Gastrocnemius medialis (tissue), 4 donors: ENCODE results near the gene SSBP3.

ENCODE experiments used
- POLR2A ChIP-seq, 2 donors: fragments of 450-650 bp; IDR thresholded peaks; one replicate each; pipeline ENCODE4 v1.6.1; 2017; ENCODE audit warnings: antibody characterized with exemption in 2 of 2, mild to moderate bottlenecking in 2 of 2, moderate library complexity in 2 of 2
- TF ChIP-seq, protein P1 (sequence below), 5 experiments: fragments of 450-650 bp in 3 of 5; fragments of 200-600 bp in 2 of 5; sonication (generic) in 2 of 5; IDR thresholded peaks in 4 of 5; conservative IDR thresholded peaks in 1 of 5; 1 replicate in 4 of 5; 2 replicates in 1 of 5; pipeline ENCODE4 v1.5.1; 2016 to 2019; ENCODE audit warnings: antibody characterized with exemption in 5 of 5, mild to moderate bottlenecking in 3 of 5, moderate library complexity in 3 of 5

DNA sequence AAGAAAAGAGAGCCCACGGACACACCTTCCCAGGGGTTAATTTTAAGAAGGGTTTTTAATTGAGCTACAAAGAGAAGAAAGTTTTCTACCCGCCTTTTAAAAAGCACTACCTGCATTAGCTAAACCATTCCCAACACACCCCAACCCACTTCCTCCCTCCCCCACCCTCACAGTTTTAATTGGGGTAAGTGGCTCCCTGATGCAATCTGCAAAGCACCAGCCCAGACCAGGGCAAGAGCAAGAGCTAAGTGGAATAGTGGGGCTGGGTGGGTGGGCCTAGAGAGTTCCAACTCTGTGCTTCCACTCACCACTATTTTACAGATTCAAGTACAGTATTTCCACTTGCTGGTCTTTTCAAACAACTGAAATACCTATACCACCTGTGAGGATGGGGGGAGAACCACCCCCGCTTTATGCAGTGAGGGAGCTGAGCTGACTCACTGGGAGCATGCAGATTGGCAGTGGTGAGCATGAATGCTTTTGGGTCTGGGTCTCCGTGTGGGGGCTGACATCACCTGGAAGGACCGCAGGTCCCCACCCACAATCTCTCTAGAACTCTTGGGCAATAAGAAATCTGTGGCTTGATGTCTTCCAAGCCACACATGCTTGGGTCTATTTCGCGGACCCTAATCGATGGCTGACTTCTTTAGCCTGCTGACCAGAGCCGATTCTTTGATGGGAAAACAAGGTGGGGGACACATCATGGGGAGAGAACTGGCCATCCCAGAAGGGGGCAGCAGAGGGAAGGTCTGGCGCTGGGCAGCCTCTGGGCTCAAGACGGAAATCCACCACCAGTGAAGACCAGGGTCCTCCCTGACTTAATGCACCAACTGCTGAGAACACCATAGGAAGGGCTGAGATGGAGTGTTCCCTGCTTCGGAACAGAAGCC lies 95.5 kb downstream of the SSBP3 start:
- no peak for TF ChIP-seq POLR2A (IDR thresholded peaks at IDR 0.05)
- TF ChIP-seq, protein P1, sequence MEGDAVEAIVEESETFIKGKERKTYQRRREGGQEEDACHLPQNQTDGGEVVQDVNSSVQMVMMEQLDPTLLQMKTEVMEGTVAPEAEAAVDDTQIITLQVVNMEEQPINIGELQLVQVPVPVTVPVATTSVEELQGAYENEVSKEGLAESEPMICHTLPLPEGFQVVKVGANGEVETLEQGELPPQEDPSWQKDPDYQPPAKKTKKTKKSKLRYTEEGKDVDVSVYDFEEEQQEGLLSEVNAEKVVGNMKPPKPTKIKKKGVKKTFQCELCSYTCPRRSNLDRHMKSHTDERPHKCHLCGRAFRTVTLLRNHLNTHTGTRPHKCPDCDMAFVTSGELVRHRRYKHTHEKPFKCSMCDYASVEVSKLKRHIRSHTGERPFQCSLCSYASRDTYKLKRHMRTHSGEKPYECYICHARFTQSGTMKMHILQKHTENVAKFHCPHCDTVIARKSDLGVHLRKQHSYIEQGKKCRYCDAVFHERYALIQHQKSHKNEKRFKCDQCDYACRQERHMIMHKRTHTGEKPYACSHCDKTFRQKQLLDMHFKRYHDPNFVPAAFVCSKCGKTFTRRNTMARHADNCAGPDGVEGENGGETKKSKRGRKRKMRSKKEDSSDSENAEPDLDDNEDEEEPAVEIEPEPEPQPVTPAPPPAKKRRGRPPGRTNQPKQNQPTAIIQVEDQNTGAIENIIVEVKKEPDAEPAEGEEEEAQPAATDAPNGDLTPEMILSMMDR (IDR thresholded peaks at IDR 0.05 in 4 of 5, conservative IDR thresholded peaks at IDR 0.05 in 1 of 5): peak; percentile 46 to 66 (median 63)
